Measurements from ENCODE around the gene ARHGDIA.

DNA sequence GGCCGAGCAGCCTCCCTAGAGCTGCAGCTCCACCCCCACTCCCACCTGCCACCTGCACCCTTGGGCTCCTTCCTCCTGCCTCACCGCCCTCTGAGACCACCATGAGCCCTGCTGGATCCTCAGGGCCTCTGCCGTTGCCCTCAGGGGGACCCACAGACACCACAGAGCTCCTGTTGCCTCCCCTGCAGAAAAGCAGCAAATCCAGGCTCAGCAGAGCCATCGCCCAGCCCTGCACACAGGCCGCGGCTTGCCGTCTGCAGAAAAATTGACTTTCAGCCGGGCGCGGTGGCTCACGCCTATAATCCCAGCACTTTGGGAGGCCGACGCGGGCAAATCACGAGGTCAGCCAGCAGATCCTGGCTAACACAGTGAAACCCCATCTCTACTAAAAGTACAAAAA lies 29.3 kb downstream of the ARHGDIA start:
- TF ChIP-seq POLR2A (IDR thresholded peaks at IDR 0.05; ENCODE audit: low read depth, low read length) (no peak), TAF1 (IDR thresholded peaks at IDR 0.05; ENCODE audit: borderline replicate concordance, low read depth, low read length) (no peak)
